Measurements from ENCODE around the gene ELF3.

ELF3 gene

GRCh38 chr1:202037706-202038296 lies 27.4 kb downstream of the ELF3 start:
- no peak overlapping the region for H3K4me3 ChIP-seq (ENCODE audit: low read depth, low read length)
- no peak for TF ChIP-seq CTCF (IDR thresholded peaks at IDR 0.05; ENCODE audit: borderline replicate concordance, insufficient read depth, low read depth, low read length)

DNA sequence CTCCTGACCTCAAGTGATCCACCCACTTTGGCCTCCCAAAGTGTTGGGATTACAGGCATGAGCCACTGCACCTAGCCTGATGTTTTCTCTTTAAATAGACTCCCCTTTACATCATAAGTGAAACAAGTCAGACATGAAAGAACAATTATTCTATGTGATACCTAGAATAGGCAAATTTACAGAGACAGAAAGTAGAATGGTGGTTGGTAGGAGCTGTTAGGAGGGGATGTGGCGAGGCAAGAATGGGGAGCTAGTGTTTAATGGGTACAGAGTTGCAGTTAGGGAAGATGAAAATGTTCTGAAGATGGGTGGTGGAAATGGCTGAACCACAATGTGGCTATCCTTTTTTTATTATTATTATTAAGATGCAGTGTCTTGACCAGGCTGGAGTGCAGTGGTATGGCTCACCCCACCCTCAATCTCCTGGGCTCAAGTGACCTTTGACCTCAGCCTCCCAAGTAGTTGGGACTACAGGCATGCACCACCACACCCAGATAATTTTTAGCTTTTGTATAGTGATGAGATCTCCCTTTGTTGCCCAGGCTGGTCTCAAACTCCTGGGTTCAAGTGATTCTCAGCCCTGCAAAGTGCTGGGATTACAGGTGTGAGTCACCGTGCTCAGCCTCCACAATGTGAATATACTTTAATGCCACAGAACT lies 28.4 kb downstream of the ELF3 start:
- H3K4me3 ChIP-seq (ENCODE audit: low read depth, low read length), result no peak overlapping the region
- no peak for TF ChIP-seq CTCF (IDR thresholded peaks at IDR 0.05; ENCODE audit: borderline replicate concordance, insufficient read depth, low read depth, low read length)

DNA sequence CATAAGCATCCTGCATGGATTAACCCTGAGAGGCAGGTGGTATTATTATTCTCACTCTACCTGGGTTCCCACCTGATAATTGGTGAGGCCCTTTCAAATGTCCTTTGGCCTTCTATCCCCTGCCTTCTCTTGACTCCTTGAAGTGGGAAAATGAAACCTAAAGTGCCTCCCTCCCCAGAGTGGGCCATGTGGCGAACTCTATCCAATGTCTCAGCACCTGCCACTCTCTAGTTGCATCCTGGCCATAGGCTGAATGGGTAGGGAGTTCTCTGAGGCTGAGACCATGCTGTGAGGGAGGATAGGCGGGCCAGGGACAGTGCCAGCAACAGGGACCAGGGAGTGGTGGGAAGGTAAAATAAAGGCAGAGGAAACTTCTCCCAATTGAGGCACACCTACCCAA lies 35.3 kb downstream of the ELF3 start:
- no peak for TF ChIP-seq CTCF (IDR thresholded peaks at IDR 0.05; ENCODE audit: borderline replicate concordance, insufficient read depth, low read depth, low read length)
- H3K4me3 ChIP-seq (ENCODE audit: low read depth, low read length), result no peak overlapping the region

DNA sequence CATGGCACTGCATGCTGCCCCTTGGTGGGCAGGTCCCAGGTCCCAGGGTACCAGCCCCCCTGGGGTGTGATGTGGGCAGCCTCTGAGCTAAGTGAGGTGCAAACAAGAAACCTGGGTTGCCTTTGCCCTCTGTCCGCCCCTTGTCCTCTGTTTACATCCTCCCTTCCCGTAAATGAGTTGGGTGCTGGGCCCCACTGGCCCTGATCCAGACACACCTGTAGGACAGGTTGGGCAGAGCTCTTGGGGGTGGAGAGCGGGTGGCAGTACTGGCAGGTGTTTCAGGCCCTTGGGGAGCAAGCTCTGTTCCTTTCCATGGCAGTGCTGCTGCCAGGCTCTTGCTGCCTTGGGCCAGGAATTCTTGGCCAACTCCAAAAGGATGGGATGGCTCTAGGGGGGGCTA lies 35.8 kb downstream of the ELF3 start:
- TF ChIP-seq CTCF (IDR thresholded peaks at IDR 0.05; ENCODE audit: borderline replicate concordance, insufficient read depth, low read depth, low read length), result no peak
- no peak overlapping the region for H3K4me3 ChIP-seq (ENCODE audit: low read depth, low read length)

DNA sequence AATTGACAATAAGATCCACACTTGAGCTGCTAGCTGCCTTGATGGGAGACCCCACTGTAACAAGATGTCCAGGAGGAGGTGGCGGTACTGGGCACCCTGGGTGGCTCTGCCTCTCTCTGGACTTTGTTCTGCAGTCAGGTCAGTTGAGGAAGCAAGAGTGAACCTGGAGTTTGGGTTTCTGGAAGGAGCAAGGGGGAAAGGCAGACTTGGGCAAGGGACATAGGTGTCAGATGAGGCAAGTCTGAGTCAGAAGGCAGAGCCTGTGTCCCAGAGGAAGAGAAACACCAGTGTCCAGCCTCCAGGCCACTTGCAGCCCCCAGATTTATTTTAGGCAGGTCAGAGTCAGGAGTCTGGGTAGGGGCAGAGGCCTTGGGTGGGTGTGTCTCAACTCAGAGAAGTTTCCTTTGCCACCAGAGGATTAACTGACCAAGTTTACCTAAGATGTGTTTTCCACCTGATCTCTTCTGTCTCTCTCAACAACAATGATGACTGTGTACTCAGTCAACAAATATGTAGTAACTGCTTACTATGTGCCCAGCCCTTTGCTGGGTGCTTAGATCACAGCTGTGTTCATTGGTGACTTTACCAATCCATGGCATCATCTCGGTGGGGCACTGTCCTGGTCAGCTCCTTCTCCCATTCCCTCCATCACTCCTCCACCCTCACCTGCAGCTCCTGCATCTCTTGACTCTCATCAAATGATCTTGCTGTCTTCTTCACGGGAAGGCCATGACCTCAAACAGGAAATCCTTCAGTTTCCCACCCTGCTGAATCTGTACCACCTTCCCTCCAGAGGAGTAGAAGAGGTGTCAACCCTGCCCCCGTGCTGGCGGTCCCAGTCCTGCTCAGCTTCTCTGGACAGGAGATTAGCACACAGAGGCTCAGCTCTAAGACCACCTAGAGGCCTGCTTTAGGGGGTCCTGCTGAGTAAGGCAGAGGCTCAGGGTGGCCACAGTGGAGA lies 36.6 kb downstream of the ELF3 start:
- no peak overlapping the region for H3K4me3 ChIP-seq (ENCODE audit: low read depth, low read length)
- TF ChIP-seq CTCF (IDR thresholded peaks at IDR 0.05; ENCODE audit: borderline replicate concordance, insufficient read depth, low read depth, low read length), result no peak

DNA sequence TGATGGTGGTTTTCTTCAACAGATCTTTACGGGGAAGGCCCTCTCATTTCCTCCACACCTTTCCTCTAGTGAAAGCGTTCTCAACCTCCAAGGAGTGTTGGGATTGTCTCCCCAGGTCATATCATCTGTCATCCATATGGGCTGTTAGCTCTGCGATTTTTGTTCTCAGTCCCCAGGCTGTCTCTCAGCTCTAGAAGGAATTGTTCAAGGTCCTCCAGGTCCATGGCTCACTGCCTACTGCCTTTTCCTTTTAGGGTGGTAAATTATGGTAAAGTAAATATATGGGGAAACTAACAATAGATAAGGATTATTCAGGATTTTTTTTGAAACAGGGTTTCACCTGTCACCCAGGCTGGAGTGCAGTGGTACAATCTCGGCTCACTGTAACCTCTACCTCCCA lies 37.6 kb downstream of the ELF3 start:
- no peak for TF ChIP-seq CTCF (IDR thresholded peaks at IDR 0.05; ENCODE audit: borderline replicate concordance, insufficient read depth, low read depth, low read length)
- H3K4me3 ChIP-seq (ENCODE audit: low read depth, low read length), result no peak overlapping the region
